Duodenal mucosa (tissue), 2 donors: ENCODE results near the gene MRGPRD.
"Not testable (repeated sequence)": the region's sequence is repeated elsewhere in the genome, so short reads cannot be mapped to it uniquely, and the experiment has no call there.

Source experiments
- H3K27ac ChIP-seq: one replicate; pipeline ENCODE4 v1.7.0; 2013; ENCODE audit warnings: low read depth, low read length
- H3K27me3 ChIP-seq, 2 donors: one replicate each; pipeline ENCODE4 v1.7.0; 2013; ENCODE audit warnings: low read length in 2 of 2, control low read depth in 1 of 2; ENCODE audit not compliant: insufficient read depth in 2 of 2, control insufficient read depth in 1 of 2
- H3K36me3 ChIP-seq, 2 donors: one replicate each; pipeline ENCODE4 v1.7.0; 2013; ENCODE audit warnings: low read length in 2 of 2, control low read depth in 1 of 2; ENCODE audit not compliant: insufficient read depth in 2 of 2, control insufficient read depth in 1 of 2
- H3K4me1 ChIP-seq, 2 donors: one replicate each; pipeline ENCODE4 v1.7.0; 2013; ENCODE audit warnings: low read length in 2 of 2, control low read depth in 1 of 2; ENCODE audit not compliant: insufficient read depth in 2 of 2, control insufficient read depth in 1 of 2
- H3K4me3 ChIP-seq, 2 donors: one replicate each; pipeline ENCODE4 v1.7.0; 2013; ENCODE audit warnings: low read length in 2 of 2, low read depth in 1 of 2
- H3K9ac ChIP-seq, 2 donors: one replicate each; pipeline ENCODE4 v1.7.0; 2013; ENCODE audit warnings: low read length in 2 of 2, low read depth in 1 of 2
- H3K9me3 ChIP-seq, 2 donors: one replicate each; pipeline ENCODE4 v1.7.0; 2013; ENCODE audit warnings: low read length in 2 of 2, control low read depth in 1 of 2; ENCODE audit not compliant: control insufficient read depth in 1 of 2

MRGPRD gene

GRCh38 chr11:69000831-69001242 is 20.1 kb upstream of the MRGPRD start:
- H3K4me1 ChIP-seq = no peaks in the 10 kb centered on the region
- no peak overlapping the region for H3K4me3 ChIP-seq
- H3K36me3 ChIP-seq = no peaks in the 10 kb centered on the region
- H3K9ac ChIP-seq = no peak overlapping the region
- no peaks in the 10 kb centered on the region for H3K9me3 ChIP-seq
- H3K27me3 ChIP-seq = no peaks in the 10 kb centered on the region
- H3K27ac ChIP-seq = no peak overlapping the region

GRCh38 chr11:69000391-69000790 is 19.6 kb upstream of the MRGPRD start:
- Histone ChIP-seq H3K27me3 (no peaks in the 10 kb centered on the region), H3K36me3 (no peaks in the 10 kb centered on the region), H3K27ac (peak overlapping the region; percentile 45), H3K9me3 (no peaks in the 10 kb centered on the region), H3K9ac (peak overlapping the region in 1 of 2 donors; percentile 28), H3K4me1 (no peaks in the 10 kb centered on the region), H3K4me3 (no peak overlapping the region)

- not testable (repeated sequence) for H3K36me3 ChIP-seq, H3K9ac ChIP-seq, H3K4me1 ChIP-seq, H3K4me3 ChIP-seq, H3K27me3 ChIP-seq, H3K9me3 ChIP-seq
- H3K27ac ChIP-seq = peak overlapping the region; percentile 28
Measured at GRCh38 chr11:68999748-69000355, 19.1 kb upstream of the MRGPRD start.

GRCh38 chr11:68999093-68999747 is 18.4 kb upstream of the MRGPRD start:
- no peaks in the 10 kb centered on the region for H3K9me3 ChIP-seq
- no peak overlapping the region for H3K27ac ChIP-seq
- no peak overlapping the region for H3K9ac ChIP-seq
- no peaks in the 10 kb centered on the region for H3K27me3 ChIP-seq
- no peak overlapping the region for H3K4me3 ChIP-seq
- H3K4me1 ChIP-seq = no peaks in the 10 kb centered on the region
- no peaks in the 10 kb centered on the region for H3K36me3 ChIP-seq

GRCh38 chr11:68998390-68998911 is 17.7 kb upstream of the MRGPRD start:
- Histone ChIP-seq H3K27me3 (no peaks in the 10 kb centered on the region), H3K27ac (no peak overlapping the region), H3K9ac (no peak overlapping the region), H3K36me3 (no peaks in the 10 kb centered on the region), H3K4me1 (no peaks in the 10 kb centered on the region), H3K9me3 (no peaks in the 10 kb centered on the region), H3K4me3 (no peak overlapping the region)

GRCh38 chr11:68997995-68998348 is 17.2 kb upstream of the MRGPRD start:
- H3K4me1 ChIP-seq = no peaks in the 10 kb centered on the region
- H3K4me3 ChIP-seq = no peak overlapping the region
- no peaks in the 10 kb centered on the region for H3K36me3 ChIP-seq
- no peak overlapping the region for H3K27ac ChIP-seq
- H3K9ac ChIP-seq = no peak overlapping the region
- H3K9me3 ChIP-seq = no peaks in the 10 kb centered on the region
- no peaks in the 10 kb centered on the region for H3K27me3 ChIP-seq

GRCh38 chr11:68997124-68997994 is 16.6 kb upstream of the MRGPRD start:
- no peaks in the 10 kb centered on the region for H3K4me1 ChIP-seq
- no peak overlapping the region for H3K27ac ChIP-seq
- no peaks in the 10 kb centered on the region for H3K9me3 ChIP-seq
- no peaks in the 10 kb centered on the region for H3K36me3 ChIP-seq
- H3K27me3 ChIP-seq = peaks cover 3% of the 10 kb centered on the region in 2 donors
- no peak overlapping the region for H3K4me3 ChIP-seq
- no peak overlapping the region for H3K9ac ChIP-seq

- Histone ChIP-seq H3K4me3 (no peak overlapping the region), H3K4me1 (no peaks in the 10 kb centered on the region), H3K9ac (no peak overlapping the region), H3K27me3 (peaks cover 7 to 8% of the 10 kb centered on the region in 2 donors), H3K27ac (no peak overlapping the region), H3K9me3 (no peaks in the 10 kb centered on the region), H3K36me3 (no peaks in the 10 kb centered on the region)
Measured at GRCh38 chr11:68996376-68997123, 15.8 kb upstream of the MRGPRD start.

- Histone ChIP-seq H3K4me3 (no peak overlapping the region), H3K27ac (no peak overlapping the region), H3K27me3 (peaks cover 8 to 17% of the 10 kb centered on the region in 2 donors), H3K4me1 (no peaks in the 10 kb centered on the region), H3K36me3 (no peaks in the 10 kb centered on the region), H3K9ac (no peak overlapping the region), H3K9me3 (no peaks in the 10 kb centered on the region)
Measured at GRCh38 chr11:68994894-68995285, 14.1 kb upstream of the MRGPRD start.
